Kidney tubule cell (primary cell): Measurements from ENCODE around the gene OXCT2.
"Not testable (repeated sequence)": the region's sequence is repeated elsewhere in the genome, so short reads cannot be mapped to it uniquely, and the experiment has no call there.

Experiments used
- DNase-seq: peaks from one replicate; pipeline ENCODE4 v3.0.0-alpha.2; 2018; ENCODE audit warnings: low spot score

Gene OXCT2

DNA sequence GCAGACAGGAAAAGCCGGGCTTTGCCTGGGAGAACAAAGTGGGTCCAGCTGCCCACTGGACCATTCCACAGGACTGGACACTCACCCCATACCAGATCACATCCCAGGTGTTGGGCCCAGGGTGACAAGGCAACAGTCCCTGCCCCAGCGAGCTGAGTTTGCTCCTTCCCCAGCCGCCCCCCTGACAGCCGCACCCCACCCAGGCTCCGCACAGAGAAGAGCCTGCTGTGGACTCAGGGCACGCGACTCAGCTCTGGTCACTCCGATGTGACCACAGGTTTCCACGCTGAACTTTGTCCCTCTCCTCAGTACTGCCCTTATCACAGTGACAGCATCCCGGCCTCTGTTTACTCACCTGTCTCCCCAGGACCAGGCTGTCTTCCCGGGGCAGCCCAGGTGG, 16.3 kb upstream of the OXCT2 start:
- no peak for DNase-seq

DNA sequence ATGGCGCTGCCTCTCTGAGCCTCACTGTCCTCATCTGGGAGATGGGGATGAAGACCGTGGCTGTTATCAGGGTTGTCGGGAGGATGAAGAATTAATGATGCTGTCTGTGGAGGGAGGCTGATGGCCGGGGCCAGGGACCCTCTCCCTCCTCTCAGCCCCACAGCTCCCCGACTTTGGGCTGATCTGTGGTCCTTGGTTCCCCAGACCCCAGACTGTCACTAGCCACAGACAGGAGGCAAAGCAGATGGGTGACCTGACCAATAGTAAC, 15.9 kb upstream of the OXCT2 start:
- not testable (repeated sequence) for DNase-seq

DNA sequence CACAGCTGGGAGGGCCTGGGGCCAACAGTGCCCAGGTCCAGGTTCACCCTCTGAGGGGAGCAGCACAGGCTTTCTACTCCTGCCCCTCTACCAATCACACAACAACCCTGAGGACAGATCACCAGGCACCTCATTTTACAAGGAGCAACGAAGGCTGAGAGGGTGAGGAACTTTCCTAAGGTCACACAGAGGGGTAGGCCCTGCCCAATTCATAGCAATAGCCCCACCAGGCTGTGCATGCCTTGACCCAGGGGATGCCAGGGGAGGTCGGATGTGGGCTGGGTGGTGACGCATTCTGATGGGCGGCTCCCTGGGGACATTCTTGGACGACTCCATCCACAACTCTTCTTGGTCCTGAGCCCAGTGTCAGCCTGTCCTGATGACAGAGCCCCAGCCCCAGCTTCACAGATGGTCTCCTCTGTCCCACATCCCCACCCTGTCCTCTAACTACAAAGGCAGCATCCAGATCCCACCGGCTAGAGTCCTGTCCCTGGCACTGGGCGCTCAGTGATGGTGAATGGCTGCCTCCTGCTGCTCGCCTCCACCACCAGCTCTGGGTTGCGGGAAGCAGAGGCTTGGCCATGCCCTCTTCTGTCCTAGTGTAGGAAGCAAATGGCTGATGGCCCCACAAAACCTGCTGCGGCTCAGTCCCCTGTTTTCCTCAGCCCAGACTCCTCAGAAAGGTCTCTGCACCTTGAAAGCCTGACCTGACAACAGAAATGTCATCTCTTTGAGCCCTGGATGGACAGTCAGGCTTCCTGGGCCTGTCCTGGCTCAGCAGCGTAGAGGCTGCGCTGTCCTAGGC, 15.4 kb upstream of the OXCT2 start:
- not testable (repeated sequence) for DNase-seq

DNA sequence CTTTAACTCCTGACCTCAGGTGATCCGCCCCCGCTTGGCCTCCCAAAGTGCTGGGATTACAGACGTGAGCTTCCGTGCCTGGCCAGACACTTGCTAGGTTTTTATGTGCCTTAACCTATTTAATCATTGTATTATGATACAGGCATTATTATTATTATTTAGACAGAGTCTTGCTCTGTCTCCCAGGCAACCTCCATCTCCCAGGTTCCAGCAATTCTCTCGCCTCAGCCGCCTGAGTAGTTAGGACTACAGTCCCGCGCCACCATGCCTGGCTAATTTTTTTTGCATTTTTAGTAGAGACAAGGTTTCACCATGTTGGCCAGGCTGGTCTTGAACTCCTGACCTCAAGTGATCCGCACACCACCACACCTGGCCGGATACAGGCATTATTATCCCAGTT, 11.5 kb upstream of the OXCT2 start:
- DNase-seq = not testable (repeated sequence)

DNA sequence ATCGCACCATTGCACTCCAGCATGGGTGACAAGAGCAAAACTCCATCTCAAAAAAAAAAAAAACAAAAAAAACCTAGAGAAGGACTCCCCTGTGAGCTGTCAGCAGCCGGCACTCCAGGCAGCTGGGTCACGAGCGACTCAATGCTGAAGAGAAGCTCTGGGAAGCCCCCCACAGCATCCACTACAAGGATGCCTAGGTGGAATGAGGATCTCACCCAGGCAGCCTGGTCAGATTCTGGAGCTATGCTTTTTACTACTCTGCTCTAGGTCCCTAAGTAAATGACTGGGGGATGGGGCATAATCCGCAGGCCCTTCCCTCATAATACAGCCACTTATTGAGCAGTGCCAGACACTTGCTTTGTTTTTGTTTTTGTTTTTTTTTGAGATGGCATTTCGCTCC, 11.0 kb upstream of the OXCT2 start:
- no peak for DNase-seq

DNA sequence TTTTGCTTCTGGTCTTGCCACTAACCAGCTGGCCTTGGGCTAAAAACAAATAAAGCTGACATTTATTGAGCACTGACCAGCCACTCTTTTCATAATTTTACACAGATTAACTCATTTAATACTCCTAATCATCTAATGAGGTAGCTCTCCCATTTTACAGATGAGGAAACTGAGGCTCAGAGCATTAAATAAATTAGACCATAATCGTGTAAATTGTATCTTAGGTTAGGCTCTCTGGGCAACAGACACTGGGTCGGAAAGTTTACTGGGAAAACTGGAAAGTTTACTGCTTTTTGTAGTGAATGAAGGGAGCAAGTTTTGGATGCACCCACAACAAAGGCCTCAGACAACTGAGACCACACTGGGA, 10.2 kb upstream of the OXCT2 start:
- DNase-seq = no peak

DNA sequence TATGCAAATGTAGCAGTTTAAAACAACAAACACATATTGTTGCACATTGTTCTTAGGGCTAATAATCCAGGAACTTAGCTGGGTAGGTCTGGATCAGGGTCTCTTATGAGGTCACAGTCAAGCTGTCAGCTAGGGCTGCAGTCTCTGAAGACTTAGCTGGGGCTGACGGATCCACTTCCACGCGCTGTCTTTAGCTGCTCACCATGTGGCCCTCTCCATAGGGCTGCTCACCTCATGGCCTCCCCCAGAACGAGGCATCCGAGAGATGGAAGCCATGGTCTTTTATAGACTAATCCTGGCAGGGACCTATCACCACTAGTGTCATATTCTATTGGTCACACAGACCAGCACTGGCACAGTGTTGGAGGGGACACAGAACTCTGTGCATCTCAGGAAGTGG, 8.7 kb upstream of the OXCT2 start:
- DNase-seq = no peak

DNA sequence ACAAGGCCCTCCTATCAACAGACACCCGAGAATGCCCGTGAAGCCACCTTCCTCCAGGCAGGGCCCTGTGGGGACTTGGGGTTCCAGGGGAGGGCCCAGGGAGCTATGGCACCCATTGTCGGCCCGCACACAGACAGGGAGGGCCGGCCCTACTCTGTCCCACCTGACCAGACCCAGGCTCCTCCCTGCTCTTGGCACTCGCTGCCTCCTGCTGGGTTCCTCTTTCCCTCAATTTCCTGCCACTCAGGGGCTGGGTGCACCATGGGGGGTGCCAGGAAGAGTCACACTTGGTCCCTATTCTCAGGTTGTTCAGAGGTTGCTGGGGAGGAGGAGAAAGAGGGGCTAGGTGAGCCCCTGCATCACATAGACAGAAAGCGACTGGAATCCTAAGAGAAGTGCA, 8.0 kb upstream of the OXCT2 start:
- no peak for DNase-seq

DNA sequence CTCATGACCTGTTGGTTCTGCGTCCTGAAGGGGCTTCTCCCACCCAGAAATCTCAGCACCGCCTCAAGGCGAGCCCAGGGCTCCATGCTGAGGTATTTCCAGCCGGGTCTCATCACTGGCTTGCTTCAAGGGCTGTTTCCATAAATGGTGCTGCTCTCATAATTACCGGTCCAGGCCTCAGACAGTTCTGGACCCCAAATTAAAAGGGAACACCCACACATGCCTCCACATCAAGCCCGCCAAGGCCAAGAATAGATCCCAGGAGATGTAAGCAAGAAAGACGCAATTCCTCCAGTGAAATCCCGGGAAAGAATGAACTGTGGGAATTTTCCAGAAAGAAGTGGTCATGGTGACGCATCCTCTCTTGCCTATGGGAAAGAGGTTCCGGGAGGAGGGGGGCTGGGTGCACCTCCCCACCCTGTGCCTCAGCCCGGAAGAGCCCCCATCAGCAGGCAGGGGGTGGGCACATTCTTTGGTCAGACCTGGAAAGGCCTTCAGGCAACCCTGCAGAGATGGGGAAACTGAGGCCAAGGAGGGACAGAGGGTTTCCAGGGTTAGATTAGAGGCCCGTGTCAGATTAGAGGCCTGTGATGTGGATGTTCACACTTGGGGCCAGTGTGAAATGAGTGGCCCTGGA, 7.4 kb upstream of the OXCT2 start:
- DNase-seq = not testable (repeated sequence)

DNA sequence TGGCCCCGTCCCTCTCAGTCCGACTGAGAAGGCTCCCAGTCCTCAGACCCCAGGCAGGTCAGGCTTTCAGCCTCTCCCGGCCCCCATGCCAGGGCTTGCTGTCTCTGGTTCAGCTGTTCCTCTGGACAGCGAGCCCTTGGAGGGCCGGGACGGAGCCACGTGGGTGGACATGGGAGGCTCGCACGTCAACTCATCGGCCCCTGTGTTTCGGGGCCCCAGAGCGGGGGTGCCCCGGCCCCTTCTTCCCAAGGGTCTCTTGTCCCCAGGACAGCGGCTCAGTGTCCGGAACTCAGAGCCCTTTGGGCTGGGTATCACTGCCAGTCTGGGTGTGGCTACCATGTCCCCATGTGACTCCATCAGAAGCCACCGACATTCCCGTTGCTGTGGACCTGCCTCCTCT, 6.7 kb upstream of the OXCT2 start:
- DNase-seq = not testable (repeated sequence)

DNA sequence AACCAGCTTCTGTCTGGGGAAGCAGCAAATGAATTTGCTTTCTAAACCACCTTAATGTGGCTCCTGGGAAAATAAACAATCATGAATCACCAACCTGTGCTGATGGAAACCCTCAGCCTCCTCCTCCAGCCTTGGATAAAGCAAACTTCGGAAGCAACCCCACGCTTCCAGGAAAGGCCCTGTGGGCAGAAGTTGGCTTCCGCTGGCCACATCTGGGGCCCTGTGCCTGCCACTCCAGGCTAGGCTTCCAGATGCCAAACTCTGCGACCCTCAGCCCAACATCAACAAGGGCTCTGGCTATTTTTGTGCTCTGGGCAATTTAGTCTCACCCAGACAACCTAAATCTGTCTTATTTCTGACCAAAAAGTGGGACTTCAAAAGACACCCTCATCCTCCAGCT, 6.2 kb upstream of the OXCT2 start:
- DNase-seq = no peak

DNA sequence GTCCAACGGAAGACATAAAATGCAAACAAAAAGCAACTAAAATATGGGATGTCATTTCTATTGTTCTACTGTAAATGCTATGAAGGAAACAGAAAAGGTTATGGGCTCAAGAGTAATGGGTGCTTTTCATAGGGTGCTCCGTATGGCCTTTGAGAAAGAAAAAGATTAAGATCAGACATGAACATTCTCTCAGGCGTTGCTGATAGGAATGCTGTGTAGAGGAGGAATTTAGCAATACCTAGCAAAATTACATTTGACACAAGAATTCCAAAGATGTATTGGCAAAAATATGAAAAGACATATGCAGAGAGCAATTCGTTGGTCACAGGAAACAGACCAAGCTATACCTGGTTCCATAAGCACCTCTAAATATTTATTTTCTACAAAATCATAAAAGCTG, 5.7 kb upstream of the OXCT2 start:
- DNase-seq = no peak

DNA sequence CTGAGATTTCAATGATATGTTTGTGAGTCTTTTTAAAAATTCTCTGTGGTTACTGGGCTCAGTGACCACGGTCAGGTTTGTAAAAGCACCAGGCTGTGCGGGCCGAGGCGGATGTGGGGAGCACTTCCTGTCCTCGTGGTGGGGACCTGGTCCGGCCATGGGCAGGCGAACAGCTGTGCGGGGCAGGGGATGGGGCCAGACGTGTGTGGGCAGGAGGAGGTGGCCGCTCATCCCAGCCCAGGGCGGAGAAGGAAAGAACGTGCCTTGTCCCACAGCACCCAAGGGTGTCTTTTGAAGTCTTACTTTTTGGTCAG, 5.2 kb upstream of the OXCT2 start:
- no peak for DNase-seq

DNA sequence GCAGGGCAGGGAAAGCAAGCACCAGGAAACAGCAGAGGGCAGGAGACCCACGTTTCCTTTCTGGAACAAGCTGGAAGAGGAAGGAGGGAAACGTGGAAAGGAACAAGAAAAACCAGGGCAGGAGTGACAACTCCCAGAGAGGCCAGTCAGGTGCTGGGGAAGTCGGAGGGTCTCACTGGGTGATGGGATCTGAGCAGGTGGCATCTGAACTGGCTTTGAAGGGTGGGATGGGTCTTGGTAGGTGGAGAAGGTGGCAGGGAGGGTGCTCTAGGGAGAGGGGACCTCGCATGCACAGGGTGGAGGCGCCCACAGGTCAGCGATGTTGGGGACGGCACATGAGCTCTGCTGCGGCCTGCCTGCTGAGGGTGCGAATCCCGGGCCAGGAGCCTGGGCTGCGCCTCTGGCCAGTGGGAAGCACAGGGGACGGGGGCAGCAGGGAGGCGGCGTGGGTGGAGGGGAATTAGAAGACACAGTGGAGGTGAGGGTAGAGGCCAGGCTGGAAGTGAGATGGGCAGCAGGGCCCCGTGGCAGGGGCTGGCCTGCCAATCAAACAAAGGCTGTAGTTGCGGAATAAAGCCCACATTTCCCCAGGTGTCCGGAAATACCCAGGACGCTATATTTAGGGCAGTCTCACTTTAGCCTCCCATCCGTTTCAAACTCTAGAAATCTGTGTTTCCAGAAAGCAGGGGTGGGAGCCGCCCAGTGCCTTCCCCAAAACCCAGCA, 4.7 kb upstream of the OXCT2 start:
- not testable (repeated sequence) for DNase-seq

DNA sequence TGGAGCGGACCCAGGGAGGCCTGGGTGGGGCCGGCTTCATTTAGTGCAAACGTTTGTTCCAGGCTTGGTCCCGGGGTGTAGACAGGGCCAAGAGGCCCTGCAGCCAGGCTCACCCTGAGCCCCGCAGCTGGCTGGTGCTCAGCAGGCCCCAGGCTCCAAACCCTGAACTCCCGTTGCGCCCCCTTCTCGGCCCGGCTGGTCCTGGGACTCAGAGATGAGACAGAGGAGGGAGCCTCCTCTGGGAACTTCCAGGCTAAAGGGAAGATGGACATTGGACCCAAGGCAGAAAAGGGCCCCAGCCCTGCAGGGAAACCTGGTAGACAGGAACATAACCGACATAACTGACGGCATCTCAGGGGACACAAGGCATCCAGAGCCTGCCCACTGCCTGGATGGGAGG, 4.0 kb upstream of the OXCT2 start:
- not testable (repeated sequence) for DNase-seq

DNA sequence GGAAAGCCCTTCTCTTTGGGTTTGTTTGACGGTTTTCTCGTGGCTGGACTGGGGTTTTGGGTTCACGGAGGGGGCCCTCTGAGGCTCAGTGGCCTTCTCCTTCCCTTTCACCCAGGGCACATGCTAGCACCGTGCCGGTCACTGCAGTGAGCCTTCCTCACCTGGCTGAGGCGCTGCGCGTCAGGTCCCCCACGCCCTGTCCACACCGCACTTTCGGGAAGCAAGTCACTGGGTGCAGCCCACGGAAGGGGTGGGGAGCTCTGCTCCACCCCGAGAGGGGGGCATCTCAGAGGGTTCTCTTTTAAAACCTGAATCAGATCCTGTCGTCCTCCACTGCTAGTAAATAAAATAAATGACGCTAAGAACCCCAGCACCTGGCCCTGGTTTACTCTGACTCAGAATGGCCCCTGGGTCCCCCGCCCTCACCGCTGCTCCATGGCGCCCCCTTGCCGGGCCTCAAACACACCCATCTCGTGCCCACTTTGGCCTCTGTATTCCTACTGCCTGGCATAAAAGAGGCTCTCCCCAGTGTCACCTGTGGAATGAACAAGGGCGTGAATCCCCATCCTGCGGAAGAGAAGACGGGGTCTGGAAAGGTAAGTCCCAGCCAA, 2.3 kb upstream of the OXCT2 start:
- not testable (repeated sequence) for DNase-seq

DNA sequence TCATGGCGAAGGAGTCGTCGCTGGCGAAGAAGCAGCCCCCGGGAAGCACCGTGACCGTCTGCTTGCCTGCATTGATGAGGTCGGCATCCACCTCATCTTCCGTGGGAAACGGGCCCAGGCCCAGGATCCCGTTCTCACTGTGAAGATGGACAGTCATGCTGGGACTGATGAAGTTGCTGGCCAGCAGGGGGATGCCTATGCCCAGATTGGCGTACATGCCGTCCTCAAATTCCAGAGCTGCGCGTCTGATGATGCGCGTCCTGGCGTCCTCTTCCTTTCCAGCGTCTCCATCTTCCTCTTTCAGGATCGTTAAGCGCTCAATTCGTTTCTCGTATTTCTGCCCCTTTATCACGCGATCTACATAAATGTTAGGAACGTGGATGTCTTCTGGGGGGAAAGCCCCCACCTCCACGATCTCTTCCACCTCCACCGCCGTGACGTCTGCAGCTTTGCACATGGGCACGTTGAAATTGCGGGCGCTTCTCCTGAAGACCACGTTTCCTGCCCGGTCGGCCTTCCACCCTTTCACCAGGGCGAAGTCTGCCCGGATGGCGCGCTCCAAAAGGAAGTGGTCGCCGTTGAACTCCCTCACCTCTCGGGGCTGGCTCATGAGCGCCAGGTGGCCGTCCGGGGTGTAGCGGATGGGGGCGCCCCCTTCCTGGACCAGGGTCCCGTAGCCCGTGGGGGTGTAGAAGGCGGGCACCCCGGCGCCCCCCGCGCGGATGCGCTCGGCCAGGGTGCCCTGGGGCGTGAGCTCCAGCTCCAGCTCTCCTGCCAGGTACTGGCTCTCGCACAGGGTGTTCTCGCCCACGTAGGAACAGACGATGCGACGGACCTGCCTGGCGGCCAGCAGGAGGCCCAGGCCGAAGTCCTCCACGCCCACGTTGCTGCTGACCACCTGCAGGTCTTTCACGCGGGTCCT, 787 bp downstream of the OXCT2 start:
- DNase-seq = not testable (repeated sequence)

DNA sequence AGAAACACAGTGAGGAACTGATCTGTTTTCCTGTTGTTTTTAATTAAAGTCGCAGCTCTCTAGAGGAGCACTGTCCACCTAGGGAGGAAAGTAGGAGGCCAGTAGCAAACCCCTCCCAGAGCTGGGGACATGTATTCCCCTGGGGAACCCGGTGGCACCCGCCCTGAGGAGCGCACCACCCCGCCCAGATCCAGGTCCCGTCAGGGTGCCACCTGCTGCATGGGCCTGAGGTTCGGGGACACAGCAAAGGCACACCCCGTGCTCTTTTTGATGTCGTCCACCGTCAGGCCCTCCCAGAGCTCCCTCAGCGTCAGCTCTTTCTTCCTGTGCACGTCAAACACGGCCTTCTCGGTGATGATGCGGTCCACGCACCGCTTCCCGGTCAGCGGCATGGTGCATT, 1.6 kb downstream of the OXCT2 start:
- not testable (repeated sequence) for DNase-seq

DNA sequence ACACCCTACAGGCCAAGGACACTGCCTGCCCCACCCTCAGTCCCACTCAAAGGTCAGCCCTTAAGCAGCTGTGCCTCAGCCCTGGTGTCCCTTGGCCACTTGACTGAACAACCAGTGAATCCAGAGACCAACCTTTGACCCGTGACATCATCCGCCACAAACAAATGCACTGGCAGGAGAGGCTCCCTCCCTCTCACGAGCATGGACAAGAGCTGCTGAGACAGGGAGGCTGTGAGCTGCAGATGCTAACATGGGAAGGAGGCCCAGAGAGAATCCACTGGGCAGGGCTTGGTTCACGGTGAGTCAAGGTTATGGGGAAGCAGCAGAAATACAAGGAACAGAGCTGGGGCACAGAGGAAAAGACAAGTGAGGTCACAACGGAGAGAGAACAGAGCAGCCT, 4.7 kb downstream of the OXCT2 start:
- DNase-seq = not testable (repeated sequence)

DNA sequence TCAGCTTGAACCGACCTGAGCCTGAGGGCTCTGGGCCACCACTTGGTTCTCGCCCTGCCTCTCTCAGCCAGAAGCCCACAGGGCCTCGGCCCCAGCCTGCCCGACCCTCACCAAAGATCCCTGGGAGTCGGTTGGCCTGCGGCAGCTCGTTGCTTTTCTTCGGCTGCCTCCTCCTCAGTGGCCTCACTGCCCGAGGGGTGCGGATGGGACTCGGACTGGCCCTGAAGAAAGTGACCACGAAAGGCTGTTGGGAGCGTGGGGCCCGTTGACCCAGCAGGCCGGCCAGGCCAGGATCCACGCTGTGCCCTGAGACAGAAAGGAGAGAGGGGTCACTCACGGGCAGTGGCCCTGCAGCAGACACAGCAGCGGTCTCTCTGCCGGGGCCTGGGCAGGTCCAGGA, 6.6 kb downstream of the OXCT2 start:
- DNase-seq = not testable (repeated sequence)

DNA sequence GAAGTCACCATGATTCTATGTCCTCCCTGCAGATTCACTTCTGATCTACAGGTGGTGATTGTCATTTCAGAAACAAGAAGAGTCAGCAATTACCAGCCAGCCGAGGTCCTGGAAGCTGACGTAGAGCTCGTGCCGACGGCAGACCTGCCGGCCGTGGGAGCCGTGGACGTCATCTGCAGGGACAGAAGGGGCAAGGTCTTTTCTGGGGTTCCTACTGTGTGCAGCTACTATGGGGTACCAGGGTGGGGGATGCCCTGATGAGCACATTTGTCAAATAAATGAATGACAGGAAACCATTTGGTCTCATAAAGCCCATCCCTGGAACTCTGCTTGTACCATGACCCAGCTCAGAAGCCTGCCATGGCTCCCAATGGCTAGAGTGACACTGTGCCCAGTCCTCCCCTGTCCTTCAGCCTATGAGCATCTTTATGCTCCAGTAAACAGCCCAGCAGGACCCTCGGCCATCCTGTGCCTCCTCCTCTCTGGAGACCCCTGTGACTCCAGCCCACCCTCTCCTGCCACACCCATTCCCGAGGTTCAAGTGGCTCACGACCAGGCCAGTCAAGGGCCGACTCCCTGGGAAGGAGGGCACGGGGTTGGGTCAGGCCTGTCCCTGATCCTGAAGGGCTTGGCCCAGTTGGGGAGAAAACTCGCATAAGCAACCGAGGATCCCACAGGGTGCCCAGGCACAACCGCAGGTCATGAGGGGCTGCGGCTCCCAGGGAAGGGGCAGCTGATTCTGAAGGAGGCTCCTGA, 7.4 kb downstream of the OXCT2 start:
- not testable (repeated sequence) for DNase-seq
